Measurements from ENCODE around the gene CSMD2.
"Not testable (repeated sequence)": the region's sequence is repeated elsewhere in the genome, so short reads cannot be mapped to it uniquely, and the experiment has no call there.

The CSMD2 gene

GRCh38 chr1:34164771-34165391 lies at the start of gene CSMD2:
Gene CSMD2, minus strand, starts transcription at chr1:34165230. Its CDS starts 133 bp downstream, at chr1:34165097.
- no peak for DNase-seq

- DNase-seq, result no peak
Observed at GRCh38 chr1:34213956-34214355, 48.9 kb upstream of the CSMD2 start.

DNA sequence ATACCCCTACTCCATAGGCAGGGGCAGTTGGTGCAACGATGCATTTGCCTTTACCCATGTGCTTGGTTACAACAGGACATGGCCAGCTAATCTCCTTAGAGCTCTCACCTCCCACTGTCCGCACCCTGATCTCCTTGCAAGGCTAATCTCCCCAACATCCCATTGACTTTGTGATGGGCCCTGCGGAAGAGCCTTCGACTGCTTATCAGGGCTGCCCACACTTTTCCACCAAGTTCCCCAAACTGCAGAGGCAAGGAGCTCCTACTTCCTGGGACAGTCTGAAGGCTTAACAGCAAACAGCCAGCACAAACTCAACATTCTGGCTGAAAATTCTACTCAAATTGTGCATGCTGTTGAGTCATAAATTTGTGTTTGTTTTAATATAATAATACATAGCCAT lies 47.6 kb upstream of the CSMD2 start:
- no peak for DNase-seq

- DNase-seq, result no peak
Observed at GRCh38 chr1:34199927-34200326, 34.9 kb upstream of the CSMD2 start.

DNA sequence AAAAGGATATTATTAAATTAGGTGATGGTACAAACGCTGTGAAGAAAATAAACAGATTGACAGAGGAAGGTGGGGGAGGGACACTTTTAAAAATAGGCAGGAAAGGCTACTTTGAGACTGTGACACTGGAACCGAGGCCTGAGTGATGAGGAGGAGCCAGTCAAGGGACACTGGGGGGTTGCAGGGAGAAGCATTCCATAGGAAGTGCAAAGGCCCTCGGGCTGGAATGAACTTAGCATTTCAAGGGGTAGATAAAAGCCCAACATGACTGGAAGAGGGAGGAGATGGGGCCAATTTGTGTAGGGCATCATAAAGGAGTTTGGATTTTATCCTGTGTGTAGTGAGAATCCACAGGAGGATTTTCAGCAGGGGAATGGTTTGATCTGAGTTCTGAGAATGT lies 27.6 kb upstream of the CSMD2 start:
- no peak for DNase-seq

DNA sequence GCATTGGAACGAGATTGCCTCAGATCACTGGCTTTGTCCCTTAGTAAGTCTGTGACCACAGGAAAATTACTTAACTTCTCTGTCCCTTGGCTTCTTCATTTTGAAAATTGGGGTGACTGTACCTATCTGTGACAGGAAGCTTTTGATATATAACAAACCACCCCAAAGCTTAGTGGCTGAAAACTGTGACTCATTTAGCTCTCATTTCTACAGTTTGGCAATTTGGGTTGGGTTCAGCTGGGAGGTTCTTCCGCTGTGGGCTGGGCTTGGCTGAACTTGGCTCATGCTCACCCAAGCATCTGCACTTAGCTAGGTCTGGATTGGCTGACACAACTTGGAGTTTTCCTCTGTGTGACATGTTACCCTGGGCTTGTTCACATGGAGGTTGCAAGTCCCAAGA lies 25.7 kb upstream of the CSMD2 start:
- no peak for DNase-seq

- DNase-seq, result no peak
Observed at GRCh38 chr1:34188985-34189384, 24.0 kb upstream of the CSMD2 start.

DNA sequence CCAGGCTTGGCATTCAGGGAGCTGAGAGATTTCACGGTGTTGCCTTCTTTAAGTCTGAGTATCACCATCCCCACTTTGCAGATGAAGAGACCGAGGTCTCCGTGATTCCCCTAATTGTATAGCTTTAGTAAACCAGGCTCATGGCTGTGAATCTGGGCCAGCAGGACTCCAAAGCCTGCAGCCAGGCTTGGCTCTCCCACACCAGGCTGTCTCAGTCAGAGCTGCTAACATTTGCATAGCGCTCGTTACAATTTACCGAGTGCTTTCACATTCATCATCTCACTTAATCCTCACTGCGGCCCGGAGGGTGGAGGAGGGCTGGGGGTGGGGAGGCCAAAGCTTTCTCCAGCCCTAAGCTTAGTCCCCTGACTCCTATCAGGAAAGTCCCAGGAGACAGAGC lies 23.4 kb upstream of the CSMD2 start:
- no peak for DNase-seq

GRCh38 chr1:34186741-34187494 lies 21.9 kb upstream of the CSMD2 start:
- DNase-seq, result no peak

DNA sequence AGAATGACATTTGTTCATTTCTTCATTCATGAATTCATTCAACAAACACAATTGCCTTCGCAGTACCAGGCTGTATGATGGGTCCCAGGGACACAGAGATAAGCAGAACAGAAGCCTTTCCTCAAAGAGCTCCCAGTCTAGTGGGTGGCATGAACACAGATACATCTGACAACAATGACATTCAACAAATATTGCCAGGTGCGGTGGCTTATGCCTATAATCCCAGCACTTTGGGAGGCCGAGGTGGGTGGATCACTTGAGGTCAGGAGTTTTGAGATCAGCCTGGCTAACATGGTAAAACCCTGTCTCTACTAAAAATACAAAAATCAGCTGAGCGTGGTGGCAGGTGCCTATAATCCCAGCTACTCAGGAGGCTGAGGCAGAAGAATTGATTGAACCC lies 18.4 kb upstream of the CSMD2 start:
- DNase-seq, result not testable (repeated sequence)

DNA sequence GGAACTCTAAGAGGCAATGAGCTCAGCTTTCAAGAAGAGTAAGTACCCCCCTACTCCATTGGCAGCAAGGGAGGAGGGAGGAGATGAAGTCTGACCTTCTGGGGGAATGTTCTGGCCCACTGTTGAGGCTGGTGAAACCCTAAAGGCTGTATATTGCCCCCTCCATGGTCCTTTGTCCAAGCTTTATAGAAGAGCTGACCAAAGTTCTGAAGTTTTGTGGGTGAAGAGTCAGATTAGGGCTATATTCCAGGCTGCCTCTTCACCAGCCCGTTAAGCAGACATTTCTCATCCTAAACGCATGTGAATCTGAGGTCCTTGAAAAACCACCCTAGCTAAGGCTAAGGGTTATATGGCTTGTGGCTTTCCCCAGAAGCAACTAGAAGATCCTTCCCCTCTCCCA lies 13.0 kb upstream of the CSMD2 start:
- no peak for DNase-seq

DNA sequence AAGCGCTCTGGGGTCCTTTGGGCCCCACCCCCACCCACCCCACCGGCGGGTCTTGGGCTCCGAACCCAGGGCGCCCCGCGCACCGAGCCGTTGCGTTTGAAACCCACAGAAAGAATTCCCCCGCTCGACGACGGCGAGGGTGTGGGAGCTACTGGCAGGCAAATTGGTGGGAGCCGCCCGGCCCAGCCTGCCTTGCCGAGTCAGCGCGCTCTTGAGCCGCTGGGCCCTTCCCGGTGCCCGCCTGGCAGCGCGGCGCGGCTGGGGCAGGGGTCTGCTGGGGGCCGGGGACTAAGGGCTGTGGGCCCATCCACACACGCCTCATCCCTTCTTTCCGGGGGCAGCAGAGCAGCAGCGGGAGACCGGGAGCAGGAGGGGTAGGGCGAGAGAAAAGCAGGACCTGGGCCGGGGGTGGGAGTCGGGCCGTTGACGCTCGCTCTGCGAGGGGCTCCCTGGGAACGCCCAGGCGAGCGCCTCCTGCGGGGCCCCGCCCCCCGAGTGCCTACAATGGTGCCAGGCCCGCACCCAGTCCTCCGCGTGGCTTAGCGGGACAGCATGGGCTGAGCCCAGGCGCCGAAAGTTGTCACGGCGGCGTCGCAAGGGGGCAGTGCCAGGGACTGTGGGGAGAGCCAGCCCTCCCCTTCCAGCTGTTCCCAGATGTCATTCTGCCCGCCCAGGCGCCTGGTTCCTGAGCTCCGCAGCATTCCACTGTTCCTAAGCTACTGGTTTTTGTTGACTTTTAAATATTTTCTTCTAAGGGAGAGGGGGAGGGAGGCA lies 12.0 kb upstream of the CSMD2 start, which contains the start of gene C1orf94:
Gene C1orf94, plus strand, starts transcription at position 78 of the 774 bp plus-strand sequence. CDS start 883 bp downstream, outside the sequence.
- no peak for DNase-seq

- DNase-seq, result no peak
Observed at GRCh38 chr1:34175744-34176143, 10.7 kb upstream of the CSMD2 start.

DNA sequence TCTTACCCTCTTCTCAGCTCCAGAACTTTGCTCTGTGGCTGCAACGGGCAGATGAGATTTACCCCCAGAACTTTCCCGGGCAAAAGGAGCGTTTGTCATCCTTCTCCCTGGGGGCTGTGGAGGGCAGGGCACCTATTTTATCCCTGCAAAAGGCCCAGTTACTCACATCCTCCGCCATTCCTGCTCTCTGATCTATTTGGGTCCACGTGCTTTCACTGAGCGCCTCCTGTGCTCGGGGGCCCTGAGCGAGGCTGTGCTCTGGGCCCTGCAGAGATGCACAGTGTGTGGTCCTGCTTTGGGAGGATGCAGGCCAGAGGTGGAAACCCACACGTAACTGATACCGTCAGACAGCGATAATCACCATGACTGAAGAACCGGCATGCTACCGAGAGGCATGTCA lies 2.4 kb upstream of the CSMD2 start:
- DNase-seq, result no peak

GRCh38 chr1:34166625-34167361 lies 1.8 kb upstream of the CSMD2 start:
- no peak for DNase-seq

GRCh38 chr1:34166191-34166624 lies 1.2 kb upstream of the CSMD2 start:
- no peak for DNase-seq

DNA sequence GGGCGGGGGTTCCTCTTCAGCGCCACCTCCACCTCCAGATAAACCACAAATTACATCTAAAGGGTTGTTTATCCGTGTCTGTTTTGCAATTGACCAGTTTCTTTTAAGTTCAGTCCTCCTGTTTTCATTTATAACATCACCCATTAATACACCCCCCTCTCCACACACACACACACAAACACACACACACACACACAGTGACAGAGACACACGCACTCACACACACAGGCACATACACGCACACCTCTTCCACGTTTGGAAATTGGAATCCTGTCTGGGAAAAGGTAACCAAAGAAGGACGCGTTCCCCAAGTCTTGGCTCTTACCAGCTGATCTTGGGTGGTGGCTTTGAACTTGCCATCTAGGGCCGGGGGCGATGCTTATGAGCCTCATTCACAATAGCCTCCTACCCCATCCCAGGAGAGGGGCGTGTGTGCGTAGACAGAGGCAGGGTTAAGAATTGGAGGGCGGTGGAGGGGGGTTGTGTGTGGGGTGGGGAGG lies 442 bp upstream of the CSMD2 start:
- no peak for DNase-seq

GRCh38 chr1:34163792-34164731 lies 968 bp downstream of the CSMD2 start:
- no peak for DNase-seq

- no peak for DNase-seq
Observed at GRCh38 chr1:34162852-34163766, 1.9 kb downstream of the CSMD2 start.

DNA sequence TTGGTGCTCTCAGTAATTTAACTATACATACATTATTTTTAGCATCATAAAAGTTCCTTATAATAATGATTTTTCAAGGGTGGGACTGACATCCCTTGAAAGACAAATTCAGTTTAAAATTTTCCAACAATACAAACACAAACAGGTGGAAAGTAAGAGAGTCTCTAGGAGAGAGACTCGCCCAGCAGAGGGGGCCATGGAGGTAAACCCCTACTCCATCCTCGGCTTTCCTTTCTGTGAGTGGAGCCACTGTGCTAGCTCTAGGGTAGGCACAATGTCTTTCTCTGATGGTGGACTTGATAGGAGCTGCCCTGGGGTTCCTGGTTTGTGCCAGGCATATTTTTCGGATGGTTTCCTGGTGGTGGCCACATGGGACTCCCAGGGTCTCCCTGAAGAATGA lies 8.3 kb downstream of the CSMD2 start:
- no peak for DNase-seq

GRCh38 chr1:34155860-34156259 lies 9.2 kb downstream of the CSMD2 start:
- no peak for DNase-seq

Measured in activated naive CD4-positive, alpha-beta T cell treated with anti-CD3 and anti-CD28 coated beads, Interleukin-2, amount 50 U/mL, for 16 hours (primary cell).